Loucy (cell line): ENCODE data around the gene LRRC27.

Experiments
- H2AFZ ChIP-seq: fragments of 200-600 bp; sonication (generic); 2 replicates; pipeline ENCODE4 v1.6.0; 2016; ENCODE audit warnings: antibody characterized with exemption, mild to moderate bottlenecking, low read length, moderate library complexity
- H3F3A ChIP-seq: fragments of 200-600 bp; 2 replicates; pipeline ENCODE4 v1.6.0; 2016; ENCODE audit warnings: antibody characterized with exemption, low read depth, mild to moderate bottlenecking
- H3K27me3 ChIP-seq: fragments of 200-600 bp; sonication (generic); 2 replicates; pipeline ENCODE4 v1.6.1; 2014; ENCODE audit warnings: low read length, mild to moderate bottlenecking; ENCODE audit not compliant: insufficient read depth, poor library complexity, severe bottlenecking
- H3K36me3 ChIP-seq: fragments of 200-600 bp; sonication (generic); 2 replicates; pipeline ENCODE4 v1.6.1; 2016; ENCODE audit warnings: low read length; ENCODE audit not compliant: insufficient read depth
- H3K4me1 ChIP-seq: fragments of 200-600 bp; sonication (generic); 2 replicates; pipeline ENCODE4 v1.5.1; 2014; ENCODE audit warnings: low read length, mild to moderate bottlenecking; ENCODE audit not compliant: insufficient read depth, poor library complexity, severe bottlenecking
- H3K4me2 ChIP-seq: fragments of 200-600 bp; sonication (generic); 2 replicates; pipeline ENCODE4 v1.6.0; 2014; ENCODE audit warnings: antibody characterized with exemption, low read length, low read depth, mild to moderate bottlenecking; ENCODE audit not compliant: poor library complexity, severe bottlenecking
- H3K4me3 ChIP-seq: fragments of 200-600 bp; sonication (generic); 2 replicates; pipeline ENCODE4 v1.5.1; 2014; ENCODE audit warnings: low read length, mild to moderate bottlenecking, mixed read lengths; ENCODE audit not compliant: poor library complexity, severe bottlenecking
- H3K79me2 ChIP-seq: fragments of 200-600 bp; sonication (generic); 2 replicates; pipeline ENCODE4 v1.6.1; 2014; ENCODE audit warnings: low read length; ENCODE audit not compliant: insufficient read depth
- H3K9ac ChIP-seq: fragments of 200-600 bp; sonication (generic); 2 replicates; pipeline ENCODE4 v1.6.0; 2014; ENCODE audit warnings: mild to moderate bottlenecking, low read depth, low read length, moderate library complexity; ENCODE audit not compliant: poor library complexity, severe bottlenecking
- H3K9me2 ChIP-seq: fragments of 200-600 bp; sonication (generic); replicated peaks from 2 replicates; pipeline ENCODE4 v1.6.1; 2016; ENCODE audit warnings: low read depth, low read length, mixed read lengths
- H3K9me3 ChIP-seq: fragments of 200-600 bp; sonication (generic); 2 replicates; pipeline ENCODE4 v1.6.1; 2014; ENCODE audit warnings: mild to moderate bottlenecking, antibody characterized with exemption, low read length, low read depth; ENCODE audit not compliant: insufficient read depth
- H4K20me1 ChIP-seq: fragments of 200-600 bp; sonication (generic); 2 replicates; pipeline ENCODE4 v1.6.0; 2014; ENCODE audit warnings: antibody characterized with exemption, low read length, mild to moderate bottlenecking; ENCODE audit not compliant: insufficient read depth, poor library complexity, severe bottlenecking
- CTCF ChIP-seq: fragments of 200-600 bp; sonication (generic); conservative IDR thresholded peaks from 2 replicates; pipeline ENCODE4 v1.5.1; 2014; ENCODE audit warnings: mild to moderate bottlenecking, antibody characterized with exemption, low read length
- EZH2phosphoT487 ChIP-seq: fragments of 200-600 bp; IDR thresholded peaks from 2 replicates; pipeline ENCODE4 v1.6.1; 2018; ENCODE audit warnings: antibody characterized with exemption, mild to moderate bottlenecking, moderate library complexity, borderline replicate concordance

Gene LRRC27

GRCh38 chr10:132354356-132355094 is 22.5 kb downstream of the LRRC27 start:
- Histone ChIP-seq H4K20me1 (no peaks in the 10 kb centered on the region), H3K36me3 (no peaks in the 10 kb centered on the region), H3K4me1 (no peaks in the 10 kb centered on the region), H3K9me2 (no peaks in the 10 kb centered on the region), H3K27me3 (no peaks in the 10 kb centered on the region), H3K9me3 (no peaks in the 10 kb centered on the region), H2AFZ (no peak overlapping the region), H3K9ac (no peak overlapping the region), H3F3A (no peaks in the 10 kb centered on the region), H3K4me3 (no peak overlapping the region), H3K4me2 (no peak overlapping the region), H3K79me2 (no peaks in the 10 kb centered on the region)
- TF ChIP-seq EZH2phosphoT487: no peak
- TF ChIP-seq CTCF: no peak

- Histone ChIP-seq H3K79me2 (no peaks in the 10 kb centered on the region), H3K36me3 (no peaks in the 10 kb centered on the region), H3K9me3 (no peaks in the 10 kb centered on the region), H4K20me1 (no peaks in the 10 kb centered on the region), H3F3A (no peaks in the 10 kb centered on the region), H3K4me3 (no peak overlapping the region), H3K4me2 (no peak overlapping the region), H3K27me3 (no peaks in the 10 kb centered on the region), H2AFZ (no peak overlapping the region), H3K9ac (no peak overlapping the region), H3K4me1 (no peaks in the 10 kb centered on the region), H3K9me2 (no peaks in the 10 kb centered on the region)
- TF ChIP-seq EZH2phosphoT487 (no peak), CTCF (no peak)
Measured at GRCh38 chr10:132355297-132355696, 23.3 kb downstream of the LRRC27 start.

GRCh38 chr10:132355754-132356153 is 23.8 kb downstream of the LRRC27 start:
- no peaks in the 10 kb centered on the region for H4K20me1 ChIP-seq
- no peaks in the 10 kb centered on the region for H3K27me3 ChIP-seq
- no peaks in the 10 kb centered on the region for H3F3A ChIP-seq
- no peaks in the 10 kb centered on the region for H3K9me2 ChIP-seq
- H3K36me3 ChIP-seq: no peaks in the 10 kb centered on the region
- H3K4me3 ChIP-seq: no peak overlapping the region
- no peak for TF ChIP-seq CTCF
- TF ChIP-seq EZH2phosphoT487: no peak
- H3K4me2 ChIP-seq: no peak overlapping the region
- H2AFZ ChIP-seq: no peak overlapping the region
- no peaks in the 10 kb centered on the region for H3K4me1 ChIP-seq
- no peaks in the 10 kb centered on the region for H3K9me3 ChIP-seq
- no peak overlapping the region for H3K9ac ChIP-seq
- H3K79me2 ChIP-seq: no peaks in the 10 kb centered on the region
